C4-2B (cell line): Measurements from ENCODE around the gene THAP2.

Experiments used
- H3K27ac ChIP-seq: fragments of 450-650 bp; 2 replicates; pipeline ENCODE4 v1.5.1; 2017
- ZFX ChIP-seq: fragments of 450-650 bp; IDR thresholded peaks from 2 replicates; pipeline ENCODE4 v1.6.1; 2017
- TF ChIP-seq, protein P1 (sequence below): fragments of 450-650 bp; conservative IDR thresholded peaks from 2 replicates; pipeline ENCODE4 v1.5.1; 2017; ENCODE audit warnings: mild to moderate bottlenecking

THAP2 gene

DNA sequence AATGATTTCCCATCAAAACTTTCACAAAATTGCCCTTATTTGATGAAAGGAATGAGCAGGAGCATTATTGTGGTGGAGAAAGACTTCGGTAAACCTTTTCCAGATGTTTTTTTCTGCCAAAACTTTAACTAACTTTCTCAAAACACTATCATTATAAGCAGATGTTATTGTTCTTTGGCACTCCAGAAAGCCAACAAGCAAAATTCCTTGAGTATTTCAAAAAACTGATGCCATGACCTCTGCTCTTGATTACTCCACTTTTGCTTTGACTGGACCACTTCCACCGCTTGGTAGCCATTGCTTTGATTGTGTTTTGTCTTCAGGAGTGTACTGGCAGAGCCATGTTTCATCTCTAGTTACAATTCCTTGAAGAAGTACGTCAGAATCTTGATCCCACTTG, 60.9 kb downstream of the THAP2 start:
- H3K27ac ChIP-seq = no peak overlapping the region
- TF ChIP-seq, protein P1, sequence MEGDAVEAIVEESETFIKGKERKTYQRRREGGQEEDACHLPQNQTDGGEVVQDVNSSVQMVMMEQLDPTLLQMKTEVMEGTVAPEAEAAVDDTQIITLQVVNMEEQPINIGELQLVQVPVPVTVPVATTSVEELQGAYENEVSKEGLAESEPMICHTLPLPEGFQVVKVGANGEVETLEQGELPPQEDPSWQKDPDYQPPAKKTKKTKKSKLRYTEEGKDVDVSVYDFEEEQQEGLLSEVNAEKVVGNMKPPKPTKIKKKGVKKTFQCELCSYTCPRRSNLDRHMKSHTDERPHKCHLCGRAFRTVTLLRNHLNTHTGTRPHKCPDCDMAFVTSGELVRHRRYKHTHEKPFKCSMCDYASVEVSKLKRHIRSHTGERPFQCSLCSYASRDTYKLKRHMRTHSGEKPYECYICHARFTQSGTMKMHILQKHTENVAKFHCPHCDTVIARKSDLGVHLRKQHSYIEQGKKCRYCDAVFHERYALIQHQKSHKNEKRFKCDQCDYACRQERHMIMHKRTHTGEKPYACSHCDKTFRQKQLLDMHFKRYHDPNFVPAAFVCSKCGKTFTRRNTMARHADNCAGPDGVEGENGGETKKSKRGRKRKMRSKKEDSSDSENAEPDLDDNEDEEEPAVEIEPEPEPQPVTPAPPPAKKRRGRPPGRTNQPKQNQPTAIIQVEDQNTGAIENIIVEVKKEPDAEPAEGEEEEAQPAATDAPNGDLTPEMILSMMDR = no peak
- no peak for TF ChIP-seq ZFX

DNA sequence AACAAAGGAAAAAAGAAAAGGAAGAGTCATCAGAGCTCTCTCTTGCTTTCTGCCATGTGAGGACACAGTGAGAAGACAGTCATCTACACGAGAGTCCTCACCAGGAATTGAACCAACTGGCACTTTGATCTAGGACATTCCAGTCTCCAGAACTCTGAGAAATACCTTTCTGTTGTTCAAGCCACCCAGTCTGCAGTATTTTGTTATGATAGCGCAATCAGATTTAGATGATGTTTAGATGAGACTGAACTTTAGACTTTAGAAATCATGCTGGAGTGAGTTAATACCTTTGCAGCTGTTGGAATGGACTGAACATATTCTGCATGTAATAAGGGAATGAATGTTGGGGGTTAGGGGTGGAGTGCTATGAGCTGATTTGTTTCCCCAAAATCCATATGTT, 62.4 kb downstream of the THAP2 start:
- H3K27ac ChIP-seq = no peak overlapping the region
- no peak for TF ChIP-seq ZFX
- TF ChIP-seq, protein P1 = no peak

DNA sequence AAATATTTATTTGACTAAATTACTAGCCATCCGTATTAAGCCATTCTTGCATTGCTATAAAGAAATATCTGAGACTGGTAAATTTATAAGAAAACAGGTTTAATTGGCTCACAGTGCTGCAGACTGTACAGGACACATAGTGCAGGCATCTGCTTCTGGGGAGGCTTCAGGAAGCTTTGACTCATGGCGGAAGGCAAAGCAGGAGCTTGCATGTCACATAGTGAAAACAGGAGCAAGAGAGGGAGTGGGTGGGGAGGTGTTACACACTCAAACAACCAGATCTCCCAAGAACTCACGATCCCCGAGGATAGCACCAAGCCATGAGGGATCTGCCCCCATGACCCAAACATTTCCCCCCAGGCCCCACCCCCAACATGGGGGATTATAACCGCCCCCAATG, 63.9 kb downstream of the THAP2 start:
- no peak for TF ChIP-seq ZFX
- TF ChIP-seq, protein P1 = no peak

More for the DNA sequence above, 63.9 kb downstream of the THAP2 start:
- H3K27ac ChIP-seq = no peak overlapping the region
